HG03280 (cell line): ENCODE measurements around the gene STATH.
"Not testable (repeated sequence)": the region's sequence is repeated elsewhere in the genome, so short reads cannot be mapped to it uniquely, and the experiment has no call there.

Experiments used
- ATAC-seq: cut with Tn5 transposase; IDR thresholded peaks from one replicate; pipeline ENCODE4 v1.9.1; 2021; ENCODE audit warnings: mild to moderate bottlenecking, moderate library complexity; ENCODE audit not compliant: unreplicated experiment

The STATH gene, protein sequence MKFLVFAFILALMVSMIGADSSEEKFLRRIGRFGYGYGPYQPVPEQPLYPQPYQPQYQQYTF

DNA sequence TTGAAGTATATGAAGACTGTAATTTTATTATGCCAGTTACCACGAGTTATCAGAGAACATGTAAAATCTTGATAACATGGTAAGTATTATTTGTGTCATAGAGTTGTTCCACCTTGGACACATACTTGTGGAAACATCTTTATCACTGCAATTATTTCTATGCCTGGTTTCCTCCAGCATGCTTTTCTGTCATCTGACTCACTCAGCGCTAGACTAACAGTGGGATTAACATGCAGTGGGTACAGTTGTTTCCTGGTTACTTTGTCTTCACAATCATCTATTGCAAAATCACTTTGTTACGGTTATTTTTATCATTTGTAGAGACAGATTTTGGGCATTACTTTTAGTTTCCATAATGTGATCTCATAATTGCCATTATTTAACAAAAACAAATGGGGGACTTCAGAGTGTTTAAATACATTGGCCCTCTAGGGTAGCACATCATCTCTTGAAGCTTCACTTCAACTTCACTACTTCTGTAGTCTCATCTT, at the start of gene STATH:
STATH (plus strand) TSS at position 441 of the 491 bp plus-strand sequence. CDS start 2,472 bp downstream, outside the sequence.
- ATAC-seq, result no peak

GRCh38 chr4:69951602-69952001, 44.2 kb upstream of the STATH start:
- ATAC-seq, result no peak

DNA sequence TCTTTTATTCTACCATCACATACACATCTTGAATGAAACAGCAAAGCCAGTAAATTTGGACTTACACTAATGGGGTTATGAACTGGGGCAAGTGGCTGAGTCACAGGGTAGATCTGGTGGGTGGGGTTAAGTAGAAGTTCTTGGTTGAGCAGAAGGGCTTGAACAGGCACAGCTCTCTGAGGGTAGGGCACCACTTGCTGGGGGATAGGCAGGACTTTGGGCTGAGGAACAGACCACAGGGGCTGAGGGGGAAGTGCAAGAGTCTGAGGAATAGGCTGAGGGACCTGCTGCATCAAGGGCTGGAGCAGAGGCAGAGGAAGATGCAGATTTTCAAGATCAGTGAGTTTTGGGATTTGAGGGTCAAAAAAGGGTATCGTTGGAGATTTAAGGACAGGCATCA, 38.6 kb upstream of the STATH start:
- no peak for ATAC-seq

GRCh38 chr4:69965628-69966027, 30.1 kb upstream of the STATH start, which contains the start of gene CSN2:
Gene CSN2, minus strand, starts transcription at chr4:69965728. Its CDS starts 4,733 bp downstream, at chr4:69960995.
- ATAC-seq, result no peak

GRCh38 chr4:69970071-69970470, 25.7 kb upstream of the STATH start:
- no peak for ATAC-seq

GRCh38 chr4:69974631-69975030, 21.1 kb upstream of the STATH start:
- no peak for ATAC-seq

DNA sequence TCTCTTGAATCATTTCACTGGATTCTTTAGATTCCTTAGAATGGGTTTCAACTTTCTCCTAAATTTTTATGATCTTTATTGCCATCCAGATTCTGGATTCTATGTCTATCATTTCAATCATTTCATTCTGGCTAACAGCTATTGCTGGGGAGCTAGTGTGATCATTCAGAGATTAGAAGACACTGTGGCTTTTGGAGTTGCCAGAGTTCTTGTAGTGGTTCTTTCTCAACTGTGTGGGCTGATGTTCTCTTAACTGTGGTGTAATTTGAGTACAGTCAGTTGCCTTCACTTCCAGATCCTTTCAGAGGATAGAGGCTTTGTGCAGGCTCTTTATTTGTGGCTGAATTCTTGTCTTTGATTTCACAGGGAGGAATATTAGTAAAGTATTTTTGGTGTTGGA, 18.2 kb upstream of the STATH start:
- ATAC-seq, result no peak

- peak; percentile 38 for ATAC-seq
Observed at GRCh38 chr4:69984030-69984443, 11.7 kb upstream of the STATH start.

DNA sequence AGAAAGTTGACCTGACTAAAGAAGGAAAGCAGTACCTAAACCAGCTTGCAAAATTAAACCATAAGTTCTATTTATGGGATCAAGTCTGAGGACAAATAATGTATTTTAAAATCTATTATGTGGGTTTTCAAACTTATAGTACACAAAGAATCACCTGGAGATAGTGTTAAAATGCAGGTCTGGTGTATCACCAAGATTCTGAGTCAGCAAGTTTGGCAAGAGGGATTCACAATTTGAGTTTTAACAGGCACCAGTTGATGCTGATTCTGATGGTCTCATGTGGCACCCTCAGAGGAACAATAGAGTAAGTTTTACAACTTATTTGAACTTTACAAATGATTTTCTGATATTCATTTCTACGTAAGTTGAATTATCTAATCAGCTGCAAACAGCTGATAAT, 9.1 kb upstream of the STATH start:
- no peak for ATAC-seq

GRCh38 chr4:69991016-69991415, 4.8 kb upstream of the STATH start:
- no peak for ATAC-seq

- ATAC-seq, result no peak
Observed at GRCh38 chr4:69994782-69995181, 984 bp upstream of the STATH start.

DNA sequence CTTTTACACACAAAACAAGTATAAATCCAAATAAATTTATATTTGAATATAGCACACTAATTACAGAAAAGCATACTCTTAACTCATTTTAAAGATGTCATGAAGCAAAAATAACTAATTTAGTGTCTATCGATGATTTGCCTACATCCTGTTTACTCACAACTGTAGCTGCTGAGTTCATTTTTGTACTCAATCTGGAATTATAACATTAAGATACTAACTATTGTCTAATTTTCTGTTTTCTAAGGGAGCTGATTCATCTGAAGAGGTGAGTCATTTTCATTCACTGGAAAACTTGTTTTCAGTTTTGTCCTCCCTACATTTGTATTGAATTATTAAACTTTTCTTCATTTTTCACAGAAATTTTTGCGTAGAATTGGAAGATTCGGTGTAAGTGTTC, 3.7 kb downstream of the STATH start:
- ATAC-seq, result peak; percentile 41

GRCh38 chr4:70000711-70001110, 4.9 kb downstream of the STATH start:
- no peak for ATAC-seq

GRCh38 chr4:70002507-70002906, 6.7 kb downstream of the STATH start:
- ATAC-seq, result no peak

DNA sequence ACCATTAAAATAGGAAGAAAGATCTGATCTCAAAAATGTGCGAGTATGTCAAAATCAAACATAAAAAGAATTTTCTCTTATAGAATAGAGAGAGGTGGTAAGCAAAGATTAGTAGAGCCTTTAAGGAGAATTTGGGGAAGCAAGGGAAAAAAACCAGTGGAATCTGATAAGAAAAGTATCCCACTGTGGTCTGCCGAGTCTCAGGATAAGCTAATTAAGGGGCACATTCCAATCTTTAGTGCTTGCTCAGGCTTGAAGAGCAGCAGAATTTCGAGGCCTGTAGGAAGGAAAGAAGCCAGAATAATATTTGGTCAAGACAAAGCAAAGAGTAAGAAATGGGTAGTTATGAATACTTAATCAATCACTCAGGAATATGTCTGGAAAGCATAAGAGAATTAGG, 13.0 kb downstream of the STATH start:
- ATAC-seq, result no peak

- ATAC-seq, result not testable (repeated sequence)
Observed at GRCh38 chr4:70019006-70019405, 23.2 kb downstream of the STATH start.

GRCh38 chr4:70023218-70023617, 27.5 kb downstream of the STATH start:
- no peak for ATAC-seq

- ATAC-seq, result no peak
Observed at GRCh38 chr4:70027011-70027410, 31.2 kb downstream of the STATH start.

GRCh38 chr4:70028159-70028558, 32.4 kb downstream of the STATH start, which contains the start of gene HTN3:
Gene HTN3, plus strand, starts transcription at chr4:70028459. Its CDS starts 2,282 bp downstream, at chr4:70030741.
- not testable (repeated sequence) for ATAC-seq

DNA sequence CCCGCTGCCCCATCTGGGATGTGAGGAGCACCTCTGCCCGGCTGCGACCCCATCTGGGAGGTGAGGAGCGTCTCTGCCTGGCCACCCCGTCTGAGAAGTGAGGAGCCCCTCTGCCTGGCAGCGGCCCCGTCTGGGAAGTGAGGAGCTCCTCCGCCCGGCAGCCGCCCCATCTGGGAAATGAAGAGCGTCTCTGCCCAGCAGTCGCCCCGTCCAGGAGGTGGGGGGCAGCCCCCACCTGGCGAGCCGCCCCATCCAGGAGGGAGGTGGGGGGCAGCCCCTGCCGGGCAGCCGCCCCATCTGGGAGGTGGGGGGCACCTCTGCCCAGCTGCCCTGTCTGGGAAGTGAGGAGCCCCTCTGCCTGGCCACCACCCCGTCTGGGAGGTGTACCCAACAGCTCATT, 41.8 kb downstream of the STATH start:
- ATAC-seq, result not testable (repeated sequence)

DNA sequence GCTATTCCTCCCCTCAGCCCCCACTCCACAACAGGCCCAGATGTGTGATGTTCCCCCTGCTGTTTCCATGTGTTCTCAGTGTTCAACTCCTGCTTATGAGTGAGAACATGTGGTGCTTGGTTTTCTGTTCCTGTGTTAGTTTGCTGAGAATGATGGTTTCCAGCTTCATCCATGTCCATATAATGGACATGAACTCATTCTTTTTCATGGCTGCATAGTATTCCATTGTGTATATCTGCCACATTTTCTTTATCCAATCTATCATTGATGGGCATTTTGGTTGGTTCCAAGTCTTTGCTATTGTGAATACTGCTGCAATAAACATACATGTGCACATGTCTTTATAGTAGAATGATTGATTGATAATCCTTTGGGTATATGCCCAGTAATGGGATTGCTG, 44.2 kb downstream of the STATH start:
- not testable (repeated sequence) for ATAC-seq

DNA sequence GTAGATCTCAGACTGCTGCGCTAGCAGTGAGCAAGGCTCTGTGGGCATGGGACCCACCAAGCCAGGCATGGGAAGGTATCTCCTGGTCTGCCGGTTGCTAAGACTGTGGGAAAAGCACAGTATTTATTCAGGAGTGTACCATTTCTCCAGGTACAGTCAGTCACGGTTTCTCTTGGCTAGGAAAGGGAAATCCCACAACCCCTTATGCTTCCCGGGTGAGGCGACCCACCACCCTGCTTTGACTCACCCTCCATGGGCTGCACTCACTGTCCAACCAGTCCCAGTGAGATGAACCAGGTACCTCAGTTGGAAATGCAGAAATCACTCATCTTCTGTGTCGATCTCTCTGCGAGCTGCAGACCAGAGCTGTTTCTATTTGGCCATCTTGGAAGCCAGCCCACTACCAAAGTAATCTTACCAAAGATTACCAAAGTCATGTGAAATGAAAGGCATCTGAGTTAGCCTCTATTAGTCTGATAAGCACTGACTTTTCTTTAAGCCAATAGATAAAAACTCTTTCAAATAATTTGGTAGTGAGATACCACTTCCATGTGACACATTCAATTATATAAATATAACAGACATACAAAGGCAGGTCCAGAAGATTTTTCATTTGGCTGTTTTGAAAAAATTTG, 46.0 kb downstream of the STATH start:
- ATAC-seq, result no peak

- ATAC-seq, result not testable (repeated sequence)
Observed at GRCh38 chr4:70050138-70050537, 54.4 kb downstream of the STATH start, which contains the start of gene HTN1. Gene HTN1, plus strand, starts transcription at chr4:70050438. Its CDS starts 2,639 bp downstream, at chr4:70053077.
